GM19328 (cell line): ENCODE results near the gene PP2D1.
A peak's percentile ranks its signal among the peaks of the same experiment; 100 is the strongest.
"Not testable (repeated sequence)": the region's sequence is repeated elsewhere in the genome, so short reads cannot be mapped to it uniquely, and the experiment has no call there.

Experiments used
- ATAC-seq: cut with Tn5 transposase; IDR thresholded peaks from one replicate; pipeline ENCODE4 v1.9.1; 2021; ENCODE audit warnings: mild to moderate bottlenecking, moderate library complexity; ENCODE audit not compliant: unreplicated experiment

PP2D1 gene

GRCh38 chr3:19972054-19972453, 40.0 kb downstream of the PP2D1 start:
- no peak for ATAC-seq

GRCh38 chr3:19970327-19970726, 41.7 kb downstream of the PP2D1 start:
- no peak for ATAC-seq

GRCh38 chr3:19967812-19968211, 44.3 kb downstream of the PP2D1 start:
- ATAC-seq, result no peak

- ATAC-seq, result no peak
Observed at GRCh38 chr3:19967208-19967607, 44.9 kb downstream of the PP2D1 start.

GRCh38 chr3:19961960-19962359, 50.1 kb downstream of the PP2D1 start:
- no peak for ATAC-seq

- no peak for ATAC-seq
Observed at GRCh38 chr3:19960696-19961095, 51.4 kb downstream of the PP2D1 start.

- ATAC-seq, result no peak
Observed at GRCh38 chr3:19959505-19959904, 52.6 kb downstream of the PP2D1 start.

GRCh38 chr3:19957354-19957753, 54.7 kb downstream of the PP2D1 start:
- ATAC-seq, result not testable (repeated sequence)

- ATAC-seq, result no peak
Observed at GRCh38 chr3:19954676-19955075, 57.4 kb downstream of the PP2D1 start.

- ATAC-seq, result no peak
Observed at GRCh38 chr3:19950316-19950715, 61.7 kb downstream of the PP2D1 start.

- ATAC-seq, result no peak
Observed at GRCh38 chr3:19948226-19948591, 63.9 kb downstream of the PP2D1 start.

GRCh38 chr3:19947549-19948225, 64.4 kb downstream of the PP2D1 start:
- ATAC-seq, result peak; percentile 5

- peak; percentile 97 for ATAC-seq
Observed at GRCh38 chr3:19946832-19947548, 65.1 kb downstream of the PP2D1 start, which contains the start of gene RAB5A. TSS of gene RAB5A (plus strand) at chr3:19947097. CDS start at chr3:19950899, 3,802 bp downstream.

GRCh38 chr3:19945969-19946831, 65.9 kb downstream of the PP2D1 start:
- ATAC-seq, result no peak

- ATAC-seq, result no peak
Observed at GRCh38 chr3:19945534-19945933, 66.5 kb downstream of the PP2D1 start.

GRCh38 chr3:19940643-19941042, 71.4 kb downstream of the PP2D1 start:
- no peak for ATAC-seq

GRCh38 chr3:19938295-19938627, 73.8 kb downstream of the PP2D1 start:
- ATAC-seq, result no peak

- ATAC-seq, result no peak
Observed at GRCh38 chr3:19937459-19938294, 74.4 kb downstream of the PP2D1 start.
